Ectodermal cell (in vitro differentiated cells): ENCODE data around the gene FTO.

Experiments used
- H3K27ac ChIP-seq: 2 replicates; pipeline ENCODE4 v1.7.0; 2013; ENCODE audit warnings: mild to moderate bottlenecking, low read depth, low read length; ENCODE audit not compliant: insufficient read depth, poor library complexity, severe bottlenecking
- H3K27me3 ChIP-seq: 2 replicates; pipeline ENCODE4 v1.7.0; 2013; ENCODE audit warnings: mild to moderate bottlenecking, low read length; ENCODE audit not compliant: insufficient read depth, control insufficient read depth, poor library complexity, severe bottlenecking
- H3K36me3 ChIP-seq: one replicate; pipeline ENCODE4 v1.7.0; 2013; ENCODE audit warnings: low read length; ENCODE audit not compliant: control insufficient read depth, insufficient read depth
- H3K4me1 ChIP-seq: one replicate; pipeline ENCODE4 v1.7.0; 2013; ENCODE audit warnings: low read length; ENCODE audit not compliant: control insufficient read depth, insufficient read depth
- H3K4me3 ChIP-seq: 2 replicates; pipeline ENCODE4 v1.7.0; 2013; ENCODE audit warnings: low read depth, low read length, control low read depth; ENCODE audit not compliant: insufficient read depth
- H3K9me3 ChIP-seq: 2 replicates; pipeline ENCODE4 v1.7.0; 2013; ENCODE audit warnings: mild to moderate bottlenecking, low read length, moderate library complexity; ENCODE audit not compliant: control insufficient read depth
- WGBS, 2 experiments: methylation state at CpG; one replicate each; pipeline ENCODE4 v1.1.7; 2013; ENCODE audit warnings: missing lambda C conversion rate in 2 of 2; 5-methylcytosine and 5-hydroxymethylcytosine counted together

The FTO gene

GRCh38 chr16:53745753-53746266 lies 41.9 kb downstream of the FTO start:
- Histone ChIP-seq H3K27me3 (no peaks in the 10 kb centered on the region), H3K4me3 (no peak overlapping the region), H3K9me3 (no peaks in the 10 kb centered on the region), H3K36me3 (no peaks in the 10 kb centered on the region), H3K4me1 (no peaks in the 10 kb centered on the region), H3K27ac (no peak overlapping the region)
- 70 to 77% methylated on average over 3 to 4 of the region's 4 CpGs for WGBS, 2 experiments

- no peak overlapping the region for H3K4me3 ChIP-seq
- no peaks in the 10 kb centered on the region for H3K27me3 ChIP-seq
- no peaks in the 10 kb centered on the region for H3K36me3 ChIP-seq
- peaks cover 26% of the 10 kb centered on the region for H3K4me1 ChIP-seq
- 62 to 74% methylated on average over 1 of the region's 1 CpG for whole genome bisulfite sequencing, 2 experiments
- H3K27ac ChIP-seq = no peak overlapping the region
- no peaks in the 10 kb centered on the region for H3K9me3 ChIP-seq
These were observed 48.6 kb downstream of the FTO start for GRCh38 chr16:53752560-53752959.

DNA sequence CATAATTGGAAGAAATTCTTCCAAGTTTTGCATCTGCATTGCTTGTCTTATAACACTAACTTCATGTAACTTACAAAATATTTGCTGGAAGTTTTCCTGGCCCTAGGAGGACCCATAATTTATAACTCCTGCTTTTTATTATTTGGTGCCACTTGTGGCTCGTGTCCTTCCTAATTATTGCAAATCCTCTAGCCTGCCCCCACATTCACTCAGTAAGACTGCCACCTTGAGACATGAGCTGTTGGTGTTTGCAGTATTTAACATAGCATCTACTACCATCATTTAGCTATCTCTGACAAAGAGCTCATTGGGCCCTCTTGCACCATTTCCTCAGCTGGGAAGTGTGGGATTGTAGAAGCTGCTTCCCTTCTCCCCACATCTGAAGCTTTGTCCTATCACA lies 49.5 kb downstream of the FTO start:
- no peaks in the 10 kb centered on the region for H3K9me3 ChIP-seq
- H3K27ac ChIP-seq = no peak overlapping the region
- no peaks in the 10 kb centered on the region for H3K36me3 ChIP-seq
- no peak overlapping the region for H3K4me3 ChIP-seq
- 67 to 76% methylated on average over 1 of the region's 1 CpG for WGBS, 2 experiments
- no peaks in the 10 kb centered on the region for H3K27me3 ChIP-seq
- H3K4me1 ChIP-seq = peaks cover 26% of the 10 kb centered on the region

GRCh38 chr16:53755026-53755910 lies 51.3 kb downstream of the FTO start:
- no peaks in the 10 kb centered on the region for H3K36me3 ChIP-seq
- H3K27ac ChIP-seq = no peak overlapping the region
- no peaks in the 10 kb centered on the region for H3K27me3 ChIP-seq
- WGBS, 2 experiments = 89 to 91% methylated on average over 9 of the region's 9 CpGs
- H3K4me3 ChIP-seq = no peak overlapping the region
- H3K9me3 ChIP-seq = no peaks in the 10 kb centered on the region
- peaks cover 26% of the 10 kb centered on the region for H3K4me1 ChIP-seq

DNA sequence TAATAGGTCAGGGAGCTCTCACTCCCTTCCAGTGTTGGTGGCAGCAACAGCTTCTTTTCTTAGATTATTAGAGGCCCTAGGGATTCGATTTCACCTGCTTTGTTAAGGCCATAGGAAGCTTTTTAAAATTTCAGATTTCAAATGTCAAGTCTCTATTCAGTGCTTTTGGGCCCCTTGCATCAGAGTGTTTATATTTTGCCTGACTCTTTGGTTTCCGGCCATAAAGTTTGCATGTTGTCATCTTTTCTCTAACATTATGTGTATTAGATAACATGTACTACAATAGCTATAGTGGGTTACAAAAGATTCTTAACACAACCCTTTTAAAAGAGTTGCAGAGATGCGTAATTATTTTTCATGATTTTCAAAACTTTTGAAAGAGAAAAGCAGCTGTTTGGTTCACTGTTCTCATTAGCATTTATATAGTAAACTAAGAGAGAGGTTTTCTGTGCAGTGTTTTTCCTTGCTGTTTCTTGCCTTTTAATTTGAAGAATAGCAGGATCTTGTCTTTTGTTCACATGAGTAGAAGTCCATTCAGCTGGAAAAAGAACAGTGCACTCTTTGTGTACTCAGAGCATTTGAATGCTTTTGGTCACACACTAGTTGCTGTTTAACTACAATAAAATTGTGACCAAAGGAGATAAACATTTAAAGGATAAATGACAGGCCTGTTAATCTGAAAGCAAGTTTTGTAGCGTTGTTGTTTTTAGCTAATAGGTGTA lies 52.5 kb downstream of the FTO start:
- Histone ChIP-seq H3K9me3 (no peaks in the 10 kb centered on the region), H3K36me3 (no peaks in the 10 kb centered on the region), H3K4me1 (peaks cover 26% of the 10 kb centered on the region), H3K27ac (peak overlapping the region; percentile 82), H3K4me3 (no peak overlapping the region), H3K27me3 (no peaks in the 10 kb centered on the region)
- 51 to 53% methylated on average over 2 to 4 of the region's 4 CpGs for WGBS, 2 experiments

DNA sequence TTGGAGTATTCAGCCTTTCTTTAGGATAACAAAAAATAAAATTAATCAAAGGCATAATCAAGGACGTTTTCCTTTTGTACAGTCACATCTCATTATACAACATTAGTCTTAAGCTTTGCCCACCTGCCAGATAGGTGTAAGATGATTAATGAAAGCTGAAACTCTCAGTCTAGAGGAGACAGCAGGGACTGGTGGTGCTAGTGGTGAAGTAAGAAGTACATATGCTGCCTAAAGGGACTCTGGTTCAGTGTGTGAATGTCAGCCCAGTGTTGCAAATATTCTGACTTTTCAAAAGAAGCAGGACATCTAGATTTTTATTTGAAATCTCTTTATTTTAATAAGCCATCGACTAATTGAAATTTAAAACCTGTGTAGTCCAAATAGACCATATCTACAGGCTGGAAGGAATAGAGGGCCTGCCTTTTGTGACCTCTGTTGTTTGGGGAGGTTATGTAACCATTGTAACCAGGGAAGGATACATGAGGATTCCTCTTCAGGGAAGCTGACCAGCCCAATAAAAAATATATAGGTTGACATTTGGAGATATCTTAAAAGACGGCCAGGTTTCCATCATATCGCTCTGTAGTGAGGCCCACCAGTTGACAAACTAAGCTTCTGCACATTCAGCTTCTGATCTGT lies 54.1 kb downstream of the FTO start:
- Histone ChIP-seq H3K27ac (peak overlapping the region; percentile 52), H3K4me1 (peaks cover 25% of the 10 kb centered on the region), H3K36me3 (no peaks in the 10 kb centered on the region), H3K4me3 (no peak overlapping the region), H3K9me3 (no peaks in the 10 kb centered on the region), H3K27me3 (no peaks in the 10 kb centered on the region)
- 84 to 88% methylated on average over 3 to 4 of the region's 4 CpGs for WGBS, 2 experiments

- Histone ChIP-seq H3K27ac (no peak overlapping the region), H3K27me3 (no peaks in the 10 kb centered on the region), H3K4me1 (peaks cover 4% of the 10 kb centered on the region), H3K36me3 (no peaks in the 10 kb centered on the region), H3K9me3 (no peaks in the 10 kb centered on the region), H3K4me3 (no peak overlapping the region)
- WGBS, 2 experiments = 92 to 93% methylated on average over 2 to 3 of the region's 4 CpGs
These were observed 58.2 kb downstream of the FTO start for GRCh38 chr16:53761962-53762703.

GRCh38 chr16:53766304-53767016 lies 62.5 kb downstream of the FTO start:
- H3K27me3 ChIP-seq = no peaks in the 10 kb centered on the region
- H3K27ac ChIP-seq = no peak overlapping the region
- 89 to 92% methylated on average over 10 of the region's 10 CpGs for WGBS, 2 experiments
- H3K4me1 ChIP-seq = peaks cover 4% of the 10 kb centered on the region
- H3K9me3 ChIP-seq = no peaks in the 10 kb centered on the region
- H3K36me3 ChIP-seq = no peaks in the 10 kb centered on the region
- H3K4me3 ChIP-seq = no peak overlapping the region

DNA sequence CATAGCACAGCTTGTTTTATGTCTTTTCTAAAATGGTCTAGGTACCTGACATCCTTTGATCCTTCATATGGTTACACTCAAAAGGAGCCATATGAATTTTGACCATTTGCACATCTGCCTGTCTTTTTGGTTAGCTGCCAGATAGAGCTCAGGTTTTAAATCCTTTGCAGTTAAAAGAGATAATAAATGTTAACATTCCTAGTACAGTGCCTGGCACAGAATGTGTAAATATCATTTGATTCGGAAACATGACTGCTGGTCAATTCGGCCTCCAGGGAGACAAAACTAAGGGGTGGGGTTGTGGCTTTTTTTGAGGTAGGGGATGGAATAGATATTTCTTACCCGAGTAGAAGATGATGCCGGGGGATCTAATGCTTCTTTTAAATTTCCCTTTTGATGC lies 64.2 kb downstream of the FTO start:
- Histone ChIP-seq H3K4me1 (peaks cover 4% of the 10 kb centered on the region), H3K9me3 (no peaks in the 10 kb centered on the region), H3K27me3 (no peaks in the 10 kb centered on the region), H3K36me3 (no peaks in the 10 kb centered on the region), H3K4me3 (no peak overlapping the region), H3K27ac (no peak overlapping the region)
- WGBS, 2 experiments = 94 to 95% methylated on average over 4 of the region's 4 CpGs
